ENCODE data around the gene SHMT1. TPM values are rescaled to one million over a fixed set of nuclear protein-coding genes. Genes with fewer than 3 reads are reported as not detected.
A peak's percentile ranks its signal among the peaks of the same experiment; 100 is the strongest.
"Not testable (repeated sequence)": the region's sequence is repeated elsewhere in the genome, so short reads cannot be mapped to it uniquely, and the experiment has no call there.

SHMT1 gene
- total RNA-seq (2014; rRNA removed; shearing (Covaris generic)) = 34.1 and 39.3 TPM in 2 replicates

DNA sequence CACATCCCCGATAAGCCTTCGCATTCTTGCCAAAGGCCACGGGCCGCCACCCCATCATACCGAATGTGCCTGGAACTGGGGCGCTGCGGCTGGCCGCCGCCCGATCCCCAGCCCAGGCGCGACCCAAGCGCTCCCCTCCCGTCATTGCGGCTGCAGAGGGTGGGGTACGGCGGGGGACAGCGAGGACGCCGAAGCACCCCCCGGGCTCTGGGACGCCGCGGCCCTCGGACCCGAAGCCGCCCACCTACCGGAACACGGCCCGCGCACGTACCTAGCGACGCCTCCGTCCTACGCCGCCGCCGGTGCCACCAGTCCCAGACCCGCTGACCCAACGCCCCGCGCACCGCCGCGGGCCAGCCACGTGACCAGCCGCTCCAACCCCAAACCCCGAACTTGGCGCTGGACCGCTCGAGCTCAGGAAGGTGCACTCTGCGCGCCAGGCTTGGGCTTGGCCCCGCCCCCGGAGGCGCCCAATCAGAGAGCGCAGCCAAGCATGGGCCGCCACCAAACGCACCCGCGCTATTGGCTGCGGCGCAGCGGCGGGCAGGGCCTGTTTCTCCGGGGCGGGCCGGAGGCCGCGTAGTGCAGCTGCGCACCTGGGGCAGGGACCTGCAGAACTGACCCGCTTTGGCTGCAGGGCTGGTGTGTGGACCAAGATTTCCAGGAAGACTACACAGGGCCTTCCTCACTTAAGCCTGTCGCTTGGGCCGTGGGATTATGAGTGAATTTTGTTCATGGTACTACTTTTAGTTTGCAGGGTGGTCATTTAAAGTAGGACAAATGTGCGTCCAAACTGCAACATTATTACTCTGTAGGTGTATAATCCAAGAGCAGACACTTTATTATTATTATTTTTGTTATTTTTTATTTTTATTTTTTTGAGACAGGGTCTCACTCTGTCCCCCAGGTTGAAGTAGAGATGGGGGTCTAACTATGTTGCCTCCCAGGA lies at the start of gene SHMT1:
Gene SHMT1 (minus strand): TSS at position 450 of the 949 bp plus-strand sequence. CDS start 7,569 bp downstream, outside the sequence.
- peak; percentile 85 for DNase-seq (ENCODE audit: low spot score)

DNA sequence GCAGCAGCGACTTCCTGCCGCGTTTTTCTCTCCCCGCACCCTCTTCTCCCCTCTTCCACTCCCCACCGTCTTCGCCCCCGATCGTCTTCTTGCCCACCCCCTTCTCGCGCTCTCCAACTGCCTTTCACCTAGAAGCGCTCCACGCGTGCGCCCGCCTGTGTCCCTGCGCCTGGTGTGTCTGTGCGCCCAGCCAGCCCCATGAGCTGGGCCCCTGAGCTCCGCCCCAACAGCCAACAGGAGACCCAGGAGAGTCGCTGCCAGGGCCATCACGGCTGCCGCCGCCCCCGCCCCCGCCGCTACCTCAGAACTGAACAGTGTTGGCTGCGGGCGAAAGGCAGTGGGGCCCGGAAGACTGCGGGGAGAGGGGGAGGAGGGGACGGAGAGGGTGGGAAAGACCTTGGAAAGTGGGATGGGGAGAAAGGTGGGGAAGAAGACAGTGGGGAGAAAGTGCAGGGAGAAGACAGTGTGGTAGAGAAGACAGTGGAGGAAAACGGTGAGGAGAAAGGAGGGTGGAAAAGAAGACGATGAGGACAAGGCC lies 48.7 kb upstream of the SHMT1 start:
- DNase-seq (ENCODE audit: low spot score) = not testable (repeated sequence)

DNA sequence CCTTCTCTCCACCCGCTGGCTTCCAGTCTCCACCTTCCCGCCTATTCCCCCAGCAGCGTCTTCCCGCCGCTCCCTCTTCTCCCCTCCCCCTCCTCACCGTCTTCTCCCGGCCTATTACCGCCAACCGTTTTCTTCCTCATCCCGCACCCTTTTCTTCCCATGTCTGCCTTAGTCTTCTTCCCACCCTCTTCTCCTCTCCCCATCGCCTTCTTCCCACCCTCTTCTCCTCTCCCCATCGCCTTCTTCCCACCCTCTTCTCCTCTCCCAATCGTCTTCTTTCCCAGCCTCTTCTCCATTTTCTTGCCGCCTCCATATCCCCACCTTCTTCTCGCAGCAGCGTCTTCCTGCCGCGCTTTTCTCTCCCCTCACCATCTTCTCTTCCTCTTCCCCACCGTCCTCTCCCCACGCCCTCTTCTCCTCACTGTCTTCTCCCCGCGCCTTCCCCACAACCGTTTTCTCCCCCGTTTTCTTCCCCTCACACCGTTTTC lies 48.1 kb upstream of the SHMT1 start:
- peak; percentile 48 for DNase-seq (ENCODE audit: low spot score)

DNA sequence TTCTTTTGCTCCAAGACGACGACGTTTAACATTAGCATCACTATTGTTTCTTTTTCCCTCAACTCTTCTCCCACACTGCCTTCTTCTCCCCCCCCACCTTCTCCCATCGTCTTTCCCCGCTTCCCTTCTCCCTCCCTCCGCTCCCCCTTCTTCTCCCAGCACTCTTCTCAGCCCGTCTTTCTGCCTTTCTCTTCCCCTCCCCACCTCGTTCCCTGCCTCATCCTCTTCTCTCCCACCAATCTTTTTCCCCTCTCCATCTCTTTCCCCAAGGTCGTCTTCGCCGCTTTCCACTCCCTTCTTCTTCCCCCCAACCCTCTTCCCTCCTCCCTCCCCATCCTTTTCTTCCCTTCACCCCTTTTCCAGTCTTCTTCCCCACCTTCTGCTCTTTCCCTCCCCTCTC lies 47.4 kb upstream of the SHMT1 start:
- peak; percentile 43 for DNase-seq (ENCODE audit: low spot score)

DNA sequence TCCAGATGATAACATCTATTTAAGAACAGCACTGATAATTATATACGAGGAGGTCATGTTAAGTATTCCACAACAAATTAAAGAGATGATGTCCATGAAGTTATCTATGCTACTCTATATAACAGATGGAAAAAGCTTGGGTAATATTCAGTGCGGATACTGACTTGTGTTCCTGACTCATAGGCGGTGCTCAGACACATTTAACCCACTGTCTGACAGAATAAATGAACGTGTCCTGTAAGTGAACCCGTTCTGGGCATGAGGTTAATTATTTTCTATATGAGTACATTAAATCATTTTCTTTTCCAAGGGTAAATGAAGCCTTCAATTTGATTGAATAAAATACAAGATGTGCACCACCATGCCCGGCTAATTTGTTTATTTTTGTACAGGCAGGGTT lies 46.0 kb upstream of the SHMT1 start:
- not testable (repeated sequence) for DNase-seq (ENCODE audit: low spot score)

DNA sequence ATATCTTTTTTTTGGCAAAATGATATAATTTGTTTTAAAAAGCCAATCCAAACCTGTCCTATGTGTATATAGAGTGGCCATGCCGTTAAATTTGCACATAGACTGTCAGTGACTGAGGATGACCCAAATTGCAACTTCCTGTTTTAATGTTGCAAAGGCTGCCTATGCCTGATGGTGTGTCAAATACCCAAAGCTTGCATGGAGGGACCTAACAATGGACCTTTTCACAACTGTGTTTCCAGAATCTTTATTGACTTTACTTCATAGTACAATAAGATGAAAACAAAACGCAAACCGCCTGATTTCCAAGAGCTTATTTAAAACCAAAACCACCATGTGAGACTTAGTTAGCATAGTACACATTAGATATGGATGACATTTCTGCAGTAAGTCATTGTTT lies 45.6 kb upstream of the SHMT1 start:
- not testable (repeated sequence) for DNase-seq (ENCODE audit: low spot score)

DNA sequence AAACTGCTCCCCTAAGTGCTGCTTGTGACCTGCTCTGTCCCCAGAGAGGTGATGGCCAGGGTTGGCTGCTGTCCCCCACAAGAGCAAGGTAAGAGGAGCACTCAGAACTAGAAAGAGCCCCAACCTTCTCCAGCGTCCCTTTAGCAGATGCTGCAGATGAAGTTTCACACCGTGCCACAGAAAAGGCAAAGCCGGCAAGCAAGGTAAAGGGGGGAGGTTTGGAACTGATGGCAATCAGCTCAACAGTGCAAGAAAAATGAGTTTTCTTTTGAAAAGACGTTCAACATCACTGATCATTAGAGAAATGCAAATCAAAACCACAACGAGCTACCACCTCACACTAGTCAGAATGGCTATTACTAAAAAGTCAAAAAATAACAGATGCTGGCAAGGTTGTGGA lies 40.3 kb upstream of the SHMT1 start:
- DNase-seq (ENCODE audit: low spot score) = not testable (repeated sequence)

DNA sequence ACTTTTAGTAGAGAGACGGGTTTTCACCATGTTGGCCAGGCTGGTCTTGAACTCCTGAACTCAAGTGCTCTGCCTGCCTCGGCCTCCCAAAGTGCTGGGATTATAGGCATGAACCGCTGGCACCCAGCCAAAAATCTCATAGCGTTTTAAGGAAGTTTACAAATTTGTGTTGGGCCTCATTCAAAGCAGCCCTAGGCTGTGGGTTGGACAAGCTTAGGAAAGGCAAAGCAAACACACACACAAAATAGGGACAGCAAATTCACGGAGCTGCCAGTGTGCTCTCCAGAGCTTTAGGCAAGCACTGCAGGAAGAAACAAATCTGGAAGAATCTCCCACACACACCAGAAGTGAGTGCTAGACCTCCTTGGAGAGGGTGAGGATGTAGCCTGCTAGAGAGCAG lies 39.8 kb upstream of the SHMT1 start:
- not testable (repeated sequence) for DNase-seq (ENCODE audit: low spot score)

DNA sequence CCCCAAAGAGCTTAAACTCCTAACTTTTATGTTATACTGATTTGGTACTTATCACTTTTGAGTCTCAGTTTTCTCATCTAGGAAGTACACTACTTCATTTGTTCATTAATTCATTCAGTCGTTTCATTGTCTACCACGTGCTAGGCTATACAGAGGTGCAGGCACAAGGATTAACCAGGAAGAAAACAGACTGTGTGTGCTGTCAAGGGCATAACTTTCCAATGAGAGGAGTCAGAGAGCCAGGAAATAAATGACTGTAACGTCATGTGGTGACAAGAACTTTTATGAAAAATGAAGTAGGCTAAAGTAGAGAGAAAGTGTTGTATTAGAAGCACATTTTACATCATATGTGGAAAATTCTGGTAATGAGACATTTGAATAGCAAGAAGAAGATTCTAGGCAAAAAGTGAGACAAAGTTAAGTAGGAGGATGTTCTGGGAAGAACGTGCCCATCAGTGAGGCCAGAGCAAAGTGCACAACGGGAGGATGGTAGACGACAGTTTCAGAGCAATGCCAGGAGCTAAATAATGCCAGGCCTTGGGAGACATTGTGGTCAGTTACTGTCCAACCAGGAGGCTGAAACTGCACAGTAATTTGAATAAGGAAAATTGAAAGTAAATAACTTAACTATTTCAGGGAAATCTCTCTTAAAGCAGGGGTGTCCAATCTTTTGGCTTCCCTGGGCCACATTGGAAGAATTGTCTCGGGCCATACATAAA lies 38.7 kb upstream of the SHMT1 start:
- DNase-seq (ENCODE audit: low spot score) = not testable (repeated sequence)

DNA sequence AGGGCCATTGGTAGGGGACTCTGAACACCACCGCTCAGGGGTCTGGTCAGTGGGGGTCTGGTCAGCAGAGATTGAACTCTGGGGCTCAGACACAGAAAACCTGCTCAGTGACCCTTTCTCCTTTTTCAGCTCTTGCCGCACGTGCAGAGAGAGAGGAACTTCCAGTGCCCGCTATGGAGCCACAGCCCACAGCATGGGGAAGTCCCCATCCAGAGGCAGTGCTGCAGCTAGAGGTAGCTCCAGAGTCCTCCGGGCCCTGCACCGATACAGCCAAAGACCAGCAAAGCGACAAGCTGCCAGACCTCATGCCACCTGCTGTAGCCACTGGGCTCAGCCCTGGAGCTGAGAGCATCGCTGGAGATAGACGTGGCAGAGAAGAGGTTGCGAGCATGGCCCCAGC lies 25.4 kb upstream of the SHMT1 start:
- not testable (repeated sequence) for DNase-seq (ENCODE audit: low spot score)

DNA sequence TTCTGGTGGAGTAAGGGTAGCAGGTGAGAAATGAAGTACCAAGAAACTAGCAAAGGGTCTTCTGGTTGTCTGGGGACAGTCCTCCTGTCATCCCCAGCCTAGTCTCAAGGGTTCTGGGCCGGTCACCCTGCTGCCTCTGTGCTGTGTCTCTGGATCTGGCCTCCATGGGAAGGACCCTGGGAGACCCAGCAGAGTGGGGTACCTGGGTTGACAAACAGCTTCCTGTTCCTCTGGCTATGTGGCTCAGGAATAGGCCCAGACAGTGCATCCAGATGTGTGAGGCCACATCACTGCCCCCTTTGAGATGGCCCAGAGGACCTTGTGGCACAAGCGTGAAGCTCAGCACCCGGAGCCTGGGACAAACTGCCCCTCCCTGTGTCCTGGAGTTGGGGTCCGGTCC lies 24.9 kb upstream of the SHMT1 start:
- not testable (repeated sequence) for DNase-seq (ENCODE audit: low spot score)

DNA sequence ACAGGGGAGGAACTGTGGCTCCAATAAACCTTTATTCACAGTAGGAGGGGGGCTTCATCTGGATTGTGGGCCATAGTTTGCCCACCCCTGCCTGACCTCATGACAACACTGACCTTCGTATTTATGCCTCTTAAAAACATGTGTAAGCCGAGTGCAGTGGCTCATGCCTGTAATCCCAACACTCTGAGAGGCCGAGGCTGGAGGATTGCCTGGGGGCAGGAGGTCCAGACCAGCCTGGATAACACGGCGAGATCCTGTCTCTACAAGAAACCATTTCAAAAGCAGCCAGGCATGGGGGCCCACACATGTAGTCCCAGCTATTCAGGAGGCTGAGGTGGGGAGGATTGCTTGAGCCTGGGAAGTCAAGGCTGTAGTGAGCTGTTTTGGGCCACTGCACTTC lies 24.2 kb upstream of the SHMT1 start:
- not testable (repeated sequence) for DNase-seq (ENCODE audit: low spot score)

DNA sequence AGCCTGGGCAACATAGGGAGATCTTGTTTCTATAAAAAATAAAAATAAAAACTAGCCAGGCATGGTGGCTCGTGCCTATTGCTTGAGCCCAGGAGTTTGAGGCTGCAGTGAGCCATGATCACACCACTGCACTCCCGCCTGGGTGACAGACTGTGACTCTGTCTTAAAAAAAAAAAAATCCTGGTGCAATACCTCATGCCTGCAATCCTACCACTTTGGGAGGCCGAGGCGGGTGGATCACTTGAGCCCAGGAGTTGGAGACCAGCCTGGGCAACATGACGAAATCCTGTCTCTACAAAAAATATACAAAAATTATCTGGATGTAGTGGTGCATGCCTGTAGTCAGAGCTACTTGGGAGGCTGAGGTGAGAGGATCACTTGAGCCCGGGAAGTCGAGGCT lies 20.9 kb upstream of the SHMT1 start:
- DNase-seq (ENCODE audit: low spot score) = not testable (repeated sequence)

DNA sequence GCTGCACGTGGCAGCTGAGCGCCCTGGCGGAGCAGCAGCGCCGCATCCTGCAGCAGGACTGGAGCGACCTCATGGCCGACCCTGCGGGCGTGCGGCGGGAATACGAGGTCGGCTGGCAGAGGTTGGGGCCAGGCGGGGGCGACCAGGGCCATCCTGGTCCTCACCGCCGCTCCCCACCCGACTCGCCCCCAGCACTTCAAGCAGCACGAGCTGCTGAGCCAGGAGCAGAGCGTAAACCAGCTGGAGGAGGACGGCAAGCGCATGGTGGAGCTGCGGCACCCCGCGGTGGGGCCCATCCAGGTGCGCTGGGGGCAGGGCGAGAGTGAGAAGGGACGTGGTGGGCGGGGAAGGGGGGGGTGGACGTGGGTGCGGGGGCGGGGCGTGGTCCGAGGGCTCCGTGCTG lies 19.7 kb upstream of the SHMT1 start:
- DNase-seq (ENCODE audit: low spot score) = not testable (repeated sequence)

DNA sequence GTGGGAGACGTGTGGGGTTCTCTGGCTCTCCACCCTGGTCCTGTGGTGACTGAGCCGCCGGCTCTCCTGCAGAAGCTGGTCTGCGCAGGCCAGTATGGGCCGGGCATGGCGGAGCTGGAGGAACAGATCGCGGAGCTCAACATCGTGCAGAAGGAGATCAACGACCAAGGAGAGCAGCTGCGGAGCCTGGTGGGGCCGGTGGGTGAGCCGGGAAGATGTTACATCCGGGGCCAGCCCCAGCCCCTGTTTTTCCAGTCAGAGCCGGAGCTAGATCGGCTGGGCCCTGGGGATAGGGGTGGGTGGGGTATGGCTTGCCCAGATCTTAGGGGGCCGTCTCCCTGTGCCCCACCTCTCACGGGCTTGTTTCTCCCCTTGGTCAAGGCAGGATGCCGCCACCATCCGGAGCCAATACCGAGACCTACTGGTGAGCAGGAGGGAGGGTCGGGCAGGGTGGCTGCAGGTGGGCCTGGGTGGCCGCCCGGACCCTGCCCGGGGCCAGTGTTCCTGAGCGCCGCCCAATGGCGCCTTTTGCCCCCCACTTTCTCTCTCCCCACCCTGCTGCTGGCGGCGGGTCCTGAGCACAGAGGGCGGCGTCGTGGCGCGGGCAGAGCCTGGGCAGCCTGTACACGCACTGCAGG lies 19.2 kb upstream of the SHMT1 start:
- no peak for DNase-seq (ENCODE audit: low spot score)

DNA sequence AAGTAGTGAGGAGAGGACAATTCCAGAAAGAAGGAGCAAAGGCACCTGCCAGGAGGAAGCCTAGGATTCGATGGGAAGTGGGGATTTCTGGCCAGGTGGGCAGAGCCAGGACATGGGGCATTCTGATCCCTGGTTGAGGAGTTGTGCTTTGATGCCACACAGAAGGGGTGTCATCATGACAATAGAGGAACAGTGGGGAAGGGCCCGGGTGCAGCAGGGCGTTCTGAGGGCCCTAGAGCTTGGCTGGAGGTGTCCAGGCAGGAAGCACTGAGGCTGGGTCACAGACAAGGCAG lies 18.5 kb upstream of the SHMT1 start:
- DNase-seq (ENCODE audit: low spot score) = no peak

DNA sequence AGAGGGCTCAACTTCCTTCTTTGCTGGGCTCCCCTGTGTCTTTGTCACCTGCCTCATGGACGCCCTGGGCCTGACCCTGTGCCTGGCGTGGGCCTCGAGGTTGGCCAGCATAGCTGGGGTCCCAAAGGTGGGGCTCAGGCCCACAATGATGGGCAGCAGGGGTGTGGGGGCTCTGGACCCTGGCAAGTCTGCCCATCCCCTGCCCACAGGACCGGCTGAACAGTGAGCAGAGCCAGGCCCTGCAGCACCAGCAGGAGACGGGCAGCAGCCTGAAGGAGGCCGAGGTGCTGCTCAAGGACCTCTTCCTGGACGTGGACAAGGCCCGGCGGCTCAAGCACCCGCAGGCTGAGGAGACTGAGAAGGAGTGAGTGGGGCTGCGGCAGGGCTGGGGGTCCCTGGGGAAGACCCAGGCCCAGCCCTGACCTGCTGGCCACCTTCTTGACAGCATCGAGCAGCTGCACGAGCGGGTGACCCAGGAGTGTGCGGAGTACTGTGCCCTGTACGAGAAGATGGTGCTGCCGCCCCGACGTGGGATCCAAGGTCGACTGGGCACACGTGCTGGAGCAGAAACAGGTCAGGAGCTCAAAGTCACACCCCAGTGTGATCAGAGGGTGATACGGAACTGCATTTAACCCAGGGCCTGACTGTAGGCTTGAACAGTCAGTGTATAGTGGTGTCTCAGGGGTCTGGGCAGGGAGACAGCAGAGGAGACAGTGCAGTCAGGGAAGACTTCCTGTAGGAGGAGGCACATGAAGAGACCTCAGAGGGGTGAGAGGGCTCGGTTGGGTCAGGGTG lies 18.0 kb upstream of the SHMT1 start:
- no peak for DNase-seq (ENCODE audit: low spot score)

DNA sequence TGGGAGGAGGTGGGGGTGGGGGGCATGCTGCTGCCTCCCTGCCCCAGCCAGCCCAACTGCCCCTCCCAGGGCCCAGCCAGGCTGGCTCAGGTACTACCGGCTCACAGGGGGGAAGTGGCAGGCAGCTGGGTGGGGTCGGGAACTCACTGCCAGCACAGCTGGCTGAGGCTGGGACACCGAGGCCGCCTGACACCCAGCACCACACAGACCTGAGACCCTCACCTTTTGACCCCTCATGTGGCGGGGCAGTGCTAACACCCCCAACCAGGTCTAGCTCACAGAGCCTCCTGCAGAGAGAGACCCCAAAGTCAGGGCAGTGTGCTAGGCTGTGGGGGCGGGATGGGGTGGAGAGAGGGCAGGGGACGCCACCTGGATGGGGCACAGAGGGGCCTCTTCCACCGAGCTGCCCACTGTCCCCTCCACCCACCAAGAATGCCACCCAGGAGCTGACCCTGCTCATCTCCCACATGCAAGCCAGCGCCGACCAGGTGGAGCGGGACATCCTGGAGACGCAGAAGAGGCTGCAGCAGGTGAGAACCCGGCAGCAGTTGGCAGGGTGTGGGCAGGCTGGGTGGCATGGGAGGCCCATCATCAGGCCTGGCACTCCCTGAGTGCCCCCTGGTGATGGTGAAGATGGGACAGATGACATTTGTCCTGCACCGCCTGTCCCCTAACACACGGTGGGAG lies 17.3 kb upstream of the SHMT1 start:
- no peak for DNase-seq (ENCODE audit: low spot score)

DNA sequence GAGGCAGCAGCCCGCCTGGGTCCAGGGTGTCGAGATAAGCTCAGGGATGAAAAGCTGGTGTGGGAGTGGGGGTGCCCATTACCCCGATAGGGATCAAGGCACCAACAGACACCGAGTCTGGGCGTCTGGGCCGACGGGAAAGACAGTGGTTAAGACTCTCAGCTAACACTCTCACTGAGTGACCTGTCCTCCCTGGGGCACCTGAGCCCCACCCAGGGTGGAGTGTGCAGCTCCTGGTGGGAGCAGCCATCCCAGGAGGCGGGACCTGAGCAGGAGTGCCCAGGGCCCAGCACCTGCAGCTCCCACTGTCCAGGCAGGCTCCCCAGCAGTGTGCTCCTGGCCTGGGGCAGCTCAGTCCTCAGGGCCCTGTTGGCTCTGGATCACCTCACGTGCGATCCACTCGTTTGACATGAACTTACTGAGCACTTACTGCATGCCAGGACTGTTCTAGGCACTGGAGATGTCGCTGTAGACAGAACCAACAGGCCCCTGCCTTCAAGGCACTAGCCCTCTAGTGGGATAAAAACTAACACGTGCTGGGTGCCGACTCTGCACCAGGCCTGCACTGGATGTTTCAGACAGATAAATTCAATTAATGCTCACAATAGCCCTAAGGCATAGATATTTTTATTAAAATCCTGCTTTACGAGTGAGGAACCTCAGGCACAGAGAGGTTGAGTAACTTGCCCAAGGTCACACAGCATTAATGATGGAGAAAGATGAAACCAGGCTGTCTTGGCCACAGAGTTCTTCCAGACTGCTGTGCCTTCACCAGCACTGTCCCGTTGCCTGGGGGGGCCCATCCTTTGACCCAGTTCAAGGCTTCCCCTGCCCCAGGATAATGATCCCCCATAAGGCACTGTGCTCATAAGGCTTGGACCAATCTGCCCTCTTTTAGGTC lies 16.1 kb upstream of the SHMT1 start:
- no peak for DNase-seq (ENCODE audit: low spot score)

Measured in A172 (cell line).